HEK293T (cell line): Measurements from ENCODE around the gene TEX29.

Experiments used
- BHLHE40 ChIP-seq: fragments of 450-650 bp; IDR thresholded peaks from 2 replicates; pipeline ENCODE4 v1.6.1; 2016; ENCODE audit warnings: mild to moderate bottlenecking, moderate library complexity, borderline replicate concordance
- ELF4 ChIP-seq: fragments of 450-650 bp; IDR thresholded peaks from 2 replicates; pipeline ENCODE4 v1.6.1; 2017; ENCODE audit warnings: antibody characterized with exemption
- SP1 ChIP-seq: fragments of 450-650 bp; IDR thresholded peaks from 2 replicates; pipeline ENCODE4 v1.6.1; 2017
- TARDBP ChIP-seq: fragments of 450-650 bp; IDR thresholded peaks from 2 replicates; pipeline ENCODE4 v1.6.1; 2016

DNA sequence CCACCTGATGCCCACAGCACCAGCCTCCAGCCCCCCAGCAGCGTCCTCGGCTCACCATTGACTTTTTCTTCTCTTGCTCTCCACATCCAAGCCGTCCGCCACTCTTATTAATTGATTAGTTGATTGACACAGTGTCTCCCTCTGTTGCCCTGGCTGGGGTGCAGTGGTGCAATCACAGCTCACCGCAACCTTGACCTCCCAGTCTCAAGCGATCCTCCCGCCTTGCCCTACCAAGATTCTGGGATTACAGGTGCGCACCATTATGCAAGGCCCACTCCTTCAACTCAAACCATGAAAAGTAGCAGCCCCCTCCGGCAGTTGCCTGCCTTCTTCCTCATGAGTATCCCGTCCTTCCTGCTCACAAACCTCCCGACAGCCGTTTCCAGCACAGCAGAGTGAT, 921 bp upstream of the TEX29 start:
- no peak for TF ChIP-seq ELF4
- no peak for TF ChIP-seq BHLHE40
- no peak for TF ChIP-seq SP1
- TF ChIP-seq TARDBP = no peak
